ENCODE data around the gene PAPSS2.

DNA sequence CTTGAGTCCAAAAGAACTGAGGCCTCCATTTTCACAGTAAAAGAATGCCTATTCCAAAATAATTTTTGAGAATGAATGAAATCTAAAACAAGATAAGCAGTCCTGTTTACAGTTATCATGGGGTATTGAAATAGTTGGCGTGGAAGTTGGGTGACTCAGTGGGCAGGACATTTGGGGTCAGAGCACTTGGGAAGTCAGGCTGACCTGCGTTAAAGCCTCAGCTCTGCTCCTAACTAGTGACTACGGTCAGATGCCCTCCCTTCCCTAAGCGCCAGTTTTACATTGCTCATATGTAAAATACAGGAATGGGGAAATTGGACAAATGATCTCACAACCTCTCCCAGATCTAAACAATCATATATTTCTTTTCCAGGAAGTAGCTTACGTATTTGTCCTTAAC is 2.3 kb upstream of the PAPSS2 start:
- TF ChIP-seq, protein P1, sequence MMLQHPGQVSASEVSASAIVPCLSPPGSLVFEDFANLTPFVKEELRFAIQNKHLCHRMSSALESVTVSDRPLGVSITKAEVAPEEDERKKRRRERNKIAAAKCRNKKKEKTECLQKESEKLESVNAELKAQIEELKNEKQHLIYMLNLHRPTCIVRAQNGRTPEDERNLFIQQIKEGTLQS (CRISPR knock-in tag; conservative IDR thresholded peaks at IDR 0.05), result no peak
- TF ChIP-seq, protein P2, sequence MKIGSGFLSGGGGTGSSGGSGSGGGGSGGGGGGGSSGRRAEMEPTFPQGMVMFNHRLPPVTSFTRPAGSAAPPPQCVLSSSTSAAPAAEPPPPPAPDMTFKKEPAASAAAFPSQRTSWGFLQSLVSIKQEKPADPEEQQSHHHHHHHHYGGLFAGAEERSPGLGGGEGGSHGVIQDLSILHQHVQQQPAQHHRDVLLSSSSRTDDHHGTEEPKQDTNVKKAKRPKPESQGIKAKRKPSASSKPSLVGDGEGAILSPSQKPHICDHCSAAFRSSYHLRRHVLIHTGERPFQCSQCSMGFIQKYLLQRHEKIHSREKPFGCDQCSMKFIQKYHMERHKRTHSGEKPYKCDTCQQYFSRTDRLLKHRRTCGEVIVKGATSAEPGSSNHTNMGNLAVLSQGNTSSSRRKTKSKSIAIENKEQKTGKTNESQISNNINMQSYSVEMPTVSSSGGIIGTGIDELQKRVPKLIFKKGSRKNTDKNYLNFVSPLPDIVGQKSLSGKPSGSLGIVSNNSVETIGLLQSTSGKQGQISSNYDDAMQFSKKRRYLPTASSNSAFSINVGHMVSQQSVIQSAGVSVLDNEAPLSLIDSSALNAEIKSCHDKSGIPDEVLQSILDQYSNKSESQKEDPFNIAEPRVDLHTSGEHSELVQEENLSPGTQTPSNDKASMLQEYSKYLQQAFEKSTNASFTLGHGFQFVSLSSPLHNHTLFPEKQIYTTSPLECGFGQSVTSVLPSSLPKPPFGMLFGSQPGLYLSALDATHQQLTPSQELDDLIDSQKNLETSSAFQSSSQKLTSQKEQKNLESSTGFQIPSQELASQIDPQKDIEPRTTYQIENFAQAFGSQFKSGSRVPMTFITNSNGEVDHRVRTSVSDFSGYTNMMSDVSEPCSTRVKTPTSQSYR (CRISPR knock-in tag; IDR thresholded peaks at IDR 0.05), result no peak
- TF ChIP-seq, protein P3, sequence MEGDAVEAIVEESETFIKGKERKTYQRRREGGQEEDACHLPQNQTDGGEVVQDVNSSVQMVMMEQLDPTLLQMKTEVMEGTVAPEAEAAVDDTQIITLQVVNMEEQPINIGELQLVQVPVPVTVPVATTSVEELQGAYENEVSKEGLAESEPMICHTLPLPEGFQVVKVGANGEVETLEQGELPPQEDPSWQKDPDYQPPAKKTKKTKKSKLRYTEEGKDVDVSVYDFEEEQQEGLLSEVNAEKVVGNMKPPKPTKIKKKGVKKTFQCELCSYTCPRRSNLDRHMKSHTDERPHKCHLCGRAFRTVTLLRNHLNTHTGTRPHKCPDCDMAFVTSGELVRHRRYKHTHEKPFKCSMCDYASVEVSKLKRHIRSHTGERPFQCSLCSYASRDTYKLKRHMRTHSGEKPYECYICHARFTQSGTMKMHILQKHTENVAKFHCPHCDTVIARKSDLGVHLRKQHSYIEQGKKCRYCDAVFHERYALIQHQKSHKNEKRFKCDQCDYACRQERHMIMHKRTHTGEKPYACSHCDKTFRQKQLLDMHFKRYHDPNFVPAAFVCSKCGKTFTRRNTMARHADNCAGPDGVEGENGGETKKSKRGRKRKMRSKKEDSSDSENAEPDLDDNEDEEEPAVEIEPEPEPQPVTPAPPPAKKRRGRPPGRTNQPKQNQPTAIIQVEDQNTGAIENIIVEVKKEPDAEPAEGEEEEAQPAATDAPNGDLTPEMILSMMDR (IDR thresholded peaks at IDR 0.05), result no peak

Measured in WTC11 (cell line).